H1 (cell line): Measurements from ENCODE around the gene KLHDC1. TPM values are rescaled to one million over a fixed set of nuclear protein-coding genes. Genes with fewer than 3 reads are reported as not detected.

ENCODE experiments used
- BACH1 ChIP-seq: IDR thresholded peaks from 2 replicates; pipeline ENCODE4 v1.6.1; 2012; ENCODE audit warnings: low read length, improper control_type of control experiment
- BRCA1 ChIP-seq: IDR thresholded peaks from 2 replicates; pipeline ENCODE4 v1.6.1; 2012; ENCODE audit warnings: low read depth, low read length, improper control_type of control experiment
- CTBP2 ChIP-seq: IDR thresholded peaks from 2 replicates; pipeline ENCODE4 v1.7.0; 2011; ENCODE audit warnings: borderline replicate concordance, mild to moderate bottlenecking, moderate library complexity, mixed read lengths, low read length; ENCODE audit not compliant: insufficient read depth, insufficient read length
- E2F6 ChIP-seq: IDR thresholded peaks from 2 replicates; pipeline ENCODE4 v1.6.1; 2012; ENCODE audit warnings: inconsistent platforms
- FOSL1 ChIP-seq: IDR thresholded peaks from 2 replicates; pipeline ENCODE4 v1.6.1; 2011; ENCODE audit warnings: mild to moderate bottlenecking, low read depth, low read length, moderate library complexity; ENCODE audit not compliant: insufficient read depth
- KDM5A ChIP-seq: fragments of 200-600 bp; IDR thresholded peaks from 2 replicates; pipeline ENCODE4 v1.7.1; 2012; ENCODE audit warnings: mild to moderate bottlenecking, low read length, inconsistent platforms, mixed read lengths
- SP2 ChIP-seq: IDR thresholded peaks from 2 replicates; pipeline ENCODE4 v1.6.1; 2012; ENCODE audit warnings: mild to moderate bottlenecking, low read length, inconsistent platforms
- SP4 ChIP-seq: IDR thresholded peaks from 2 replicates; pipeline ENCODE4 v1.6.1; 2012; ENCODE audit warnings: low read length, inconsistent platforms
- SUZ12 ChIP-seq: fragments of 200-600 bp; sonication (generic); IDR thresholded peaks from 2 replicates; pipeline ENCODE4 v1.6.1; 2012; ENCODE audit warnings: mild to moderate bottlenecking, inconsistent platforms, low read length, moderate library complexity, mixed read lengths
- polyA plus RNA-seq, 7 experiments: library from polyadenylated mRNA; depleted of rRNA in 3 of 7; stranded (reverse) in 5 of 7; unstranded in 2 of 7; fragments of >200 nt in 5 of 7; fragments of 200-250 nt in 2 of 7; gene quantifications; 1 replicate in 5 of 7; 2 replicates in 1 of 7; 4 replicates in 1 of 7; pipeline versions ENCODE4 v1.2.1 to v1.2.3, GENCODE V29; 2011 to 2013; ENCODE audit warnings: missing spikeins in 2 of 7, mixed read lengths in 2 of 7
- total RNA-seq: library from RNA; stranded (reverse); fragmentation: NEBNext Ultra II Directional; extraction: Animal tissue kit (Norgen Biotek cat#: 25700); gene quantifications from 2 replicates; pipeline ENCODE4 v1.2.1, GENCODE V29; 2021
- TF ChIP-seq, protein P1 (sequence below): fragments of 300-600 bp; sonication (generic); IDR thresholded peaks from 2 replicates; pipeline ENCODE4 v1.7.1; 2012; ENCODE audit warnings: low read length, moderate library complexity, mild to moderate bottlenecking, inconsistent platforms; ENCODE audit not compliant: insufficient replicate concordance
- TF ChIP-seq, protein P2 (sequence below): IDR thresholded peaks from 2 replicates; pipeline ENCODE4 v1.6.1; 2011; ENCODE audit warnings: low read depth, mild to moderate bottlenecking, low read length; ENCODE audit not compliant: insufficient read depth

KLHDC1 gene
- total and polyA plus RNA-seq, 2 of the 8 experiments (the other 6 are each of a cell fraction or from before 2014, with no cell fraction given): 0.08 TPM; not detected in 1

GRCh38 chr14:49703965-49704364 lies 11.0 kb downstream of the KLHDC1 start (continued):
- TF ChIP-seq, protein P1, sequence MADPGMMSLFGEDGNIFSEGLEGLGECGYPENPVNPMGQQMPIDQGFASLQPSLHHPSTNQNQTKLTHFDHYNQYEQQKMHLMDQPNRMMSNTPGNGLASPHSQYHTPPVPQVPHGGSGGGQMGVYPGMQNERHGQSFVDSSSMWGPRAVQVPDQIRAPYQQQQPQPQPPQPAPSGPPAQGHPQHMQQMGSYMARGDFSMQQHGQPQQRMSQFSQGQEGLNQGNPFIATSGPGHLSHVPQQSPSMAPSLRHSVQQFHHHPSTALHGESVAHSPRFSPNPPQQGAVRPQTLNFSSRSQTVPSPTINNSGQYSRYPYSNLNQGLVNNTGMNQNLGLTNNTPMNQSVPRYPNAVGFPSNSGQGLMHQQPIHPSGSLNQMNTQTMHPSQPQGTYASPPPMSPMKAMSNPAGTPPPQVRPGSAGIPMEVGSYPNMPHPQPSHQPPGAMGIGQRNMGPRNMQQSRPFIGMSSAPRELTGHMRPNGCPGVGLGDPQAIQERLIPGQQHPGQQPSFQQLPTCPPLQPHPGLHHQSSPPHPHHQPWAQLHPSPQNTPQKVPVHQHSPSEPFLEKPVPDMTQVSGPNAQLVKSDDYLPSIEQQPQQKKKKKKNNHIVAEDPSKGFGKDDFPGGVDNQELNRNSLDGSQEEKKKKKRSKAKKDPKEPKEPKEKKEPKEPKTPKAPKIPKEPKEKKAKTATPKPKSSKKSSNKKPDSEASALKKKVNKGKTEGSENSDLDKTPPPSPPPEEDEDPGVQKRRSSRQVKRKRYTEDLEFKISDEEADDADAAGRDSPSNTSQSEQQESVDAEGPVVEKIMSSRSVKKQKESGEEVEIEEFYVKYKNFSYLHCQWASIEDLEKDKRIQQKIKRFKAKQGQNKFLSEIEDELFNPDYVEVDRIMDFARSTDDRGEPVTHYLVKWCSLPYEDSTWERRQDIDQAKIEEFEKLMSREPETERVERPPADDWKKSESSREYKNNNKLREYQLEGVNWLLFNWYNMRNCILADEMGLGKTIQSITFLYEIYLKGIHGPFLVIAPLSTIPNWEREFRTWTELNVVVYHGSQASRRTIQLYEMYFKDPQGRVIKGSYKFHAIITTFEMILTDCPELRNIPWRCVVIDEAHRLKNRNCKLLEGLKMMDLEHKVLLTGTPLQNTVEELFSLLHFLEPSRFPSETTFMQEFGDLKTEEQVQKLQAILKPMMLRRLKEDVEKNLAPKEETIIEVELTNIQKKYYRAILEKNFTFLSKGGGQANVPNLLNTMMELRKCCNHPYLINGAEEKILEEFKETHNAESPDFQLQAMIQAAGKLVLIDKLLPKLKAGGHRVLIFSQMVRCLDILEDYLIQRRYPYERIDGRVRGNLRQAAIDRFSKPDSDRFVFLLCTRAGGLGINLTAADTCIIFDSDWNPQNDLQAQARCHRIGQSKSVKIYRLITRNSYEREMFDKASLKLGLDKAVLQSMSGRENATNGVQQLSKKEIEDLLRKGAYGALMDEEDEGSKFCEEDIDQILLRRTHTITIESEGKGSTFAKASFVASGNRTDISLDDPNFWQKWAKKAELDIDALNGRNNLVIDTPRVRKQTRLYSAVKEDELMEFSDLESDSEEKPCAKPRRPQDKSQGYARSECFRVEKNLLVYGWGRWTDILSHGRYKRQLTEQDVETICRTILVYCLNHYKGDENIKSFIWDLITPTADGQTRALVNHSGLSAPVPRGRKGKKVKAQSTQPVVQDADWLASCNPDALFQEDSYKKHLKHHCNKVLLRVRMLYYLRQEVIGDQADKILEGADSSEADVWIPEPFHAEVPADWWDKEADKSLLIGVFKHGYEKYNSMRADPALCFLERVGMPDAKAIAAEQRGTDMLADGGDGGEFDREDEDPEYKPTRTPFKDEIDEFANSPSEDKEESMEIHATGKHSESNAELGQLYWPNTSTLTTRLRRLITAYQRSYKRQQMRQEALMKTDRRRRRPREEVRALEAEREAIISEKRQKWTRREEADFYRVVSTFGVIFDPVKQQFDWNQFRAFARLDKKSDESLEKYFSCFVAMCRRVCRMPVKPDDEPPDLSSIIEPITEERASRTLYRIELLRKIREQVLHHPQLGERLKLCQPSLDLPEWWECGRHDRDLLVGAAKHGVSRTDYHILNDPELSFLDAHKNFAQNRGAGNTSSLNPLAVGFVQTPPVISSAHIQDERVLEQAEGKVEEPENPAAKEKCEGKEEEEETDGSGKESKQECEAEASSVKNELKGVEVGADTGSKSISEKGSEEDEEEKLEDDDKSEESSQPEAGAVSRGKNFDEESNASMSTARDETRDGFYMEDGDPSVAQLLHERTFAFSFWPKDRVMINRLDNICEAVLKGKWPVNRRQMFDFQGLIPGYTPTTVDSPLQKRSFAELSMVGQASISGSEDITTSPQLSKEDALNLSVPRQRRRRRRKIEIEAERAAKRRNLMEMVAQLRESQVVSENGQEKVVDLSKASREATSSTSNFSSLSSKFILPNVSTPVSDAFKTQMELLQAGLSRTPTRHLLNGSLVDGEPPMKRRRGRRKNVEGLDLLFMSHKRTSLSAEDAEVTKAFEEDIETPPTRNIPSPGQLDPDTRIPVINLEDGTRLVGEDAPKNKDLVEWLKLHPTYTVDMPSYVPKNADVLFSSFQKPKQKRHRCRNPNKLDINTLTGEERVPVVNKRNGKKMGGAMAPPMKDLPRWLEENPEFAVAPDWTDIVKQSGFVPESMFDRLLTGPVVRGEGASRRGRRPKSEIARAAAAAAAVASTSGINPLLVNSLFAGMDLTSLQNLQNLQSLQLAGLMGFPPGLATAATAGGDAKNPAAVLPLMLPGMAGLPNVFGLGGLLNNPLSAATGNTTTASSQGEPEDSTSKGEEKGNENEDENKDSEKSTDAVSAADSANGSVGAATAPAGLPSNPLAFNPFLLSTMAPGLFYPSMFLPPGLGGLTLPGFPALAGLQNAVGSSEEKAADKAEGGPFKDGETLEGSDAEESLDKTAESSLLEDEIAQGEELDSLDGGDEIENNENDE: no peak
- TF ChIP-seq SP2 (no peak), E2F6 (no peak), SP4 (no peak), SUZ12 (no peak), CTBP2 (no peak), FOSL1 (no peak), BACH1 (no peak), BRCA1 (no peak), KDM5A (no peak)
- TF ChIP-seq, protein P2, sequence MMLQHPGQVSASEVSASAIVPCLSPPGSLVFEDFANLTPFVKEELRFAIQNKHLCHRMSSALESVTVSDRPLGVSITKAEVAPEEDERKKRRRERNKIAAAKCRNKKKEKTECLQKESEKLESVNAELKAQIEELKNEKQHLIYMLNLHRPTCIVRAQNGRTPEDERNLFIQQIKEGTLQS: no peak
